SHP77 treated with DMSO at 0.1 percent for 48 hours (cell line): ENCODE measurements around the gene LACRT.
"Not testable (repeated sequence)": the region's sequence is repeated elsewhere in the genome, so short reads cannot be mapped to it uniquely, and the experiment has no call there.

Source experiments
- DNase-seq: peaks from one replicate; lab custom pipeline; 2025; lab: John Stamatoyannopoulos, UW

LACRT gene

GRCh38 chr12:54639112-54639511 lies 4.4 kb upstream of the LACRT start:
- DNase-seq, result not testable (repeated sequence)

- DNase-seq, result no peak
Measured at GRCh38 chr12:54631988-54632728, 2.5 kb downstream of the LACRT start.

DNA sequence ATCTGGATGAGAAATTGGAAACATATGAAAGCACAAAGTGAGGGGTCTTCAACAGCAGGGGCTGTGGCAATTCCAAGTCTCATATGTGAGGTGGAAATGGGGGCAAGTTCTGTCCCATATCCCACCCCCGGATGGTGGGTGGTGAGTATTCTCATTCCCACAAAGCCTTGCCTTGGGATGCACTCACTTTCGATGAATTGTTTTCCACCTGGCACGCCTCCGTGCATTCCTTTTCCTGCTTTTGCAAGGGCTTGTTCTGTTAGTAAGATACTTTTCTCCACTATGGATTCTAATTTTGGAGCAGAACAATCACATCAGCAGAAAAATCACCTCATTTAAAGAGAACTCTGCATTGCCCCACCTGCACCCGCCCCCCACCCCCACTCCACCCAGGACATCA lies 3.1 kb downstream of the LACRT start:
- DNase-seq, result no peak

DNA sequence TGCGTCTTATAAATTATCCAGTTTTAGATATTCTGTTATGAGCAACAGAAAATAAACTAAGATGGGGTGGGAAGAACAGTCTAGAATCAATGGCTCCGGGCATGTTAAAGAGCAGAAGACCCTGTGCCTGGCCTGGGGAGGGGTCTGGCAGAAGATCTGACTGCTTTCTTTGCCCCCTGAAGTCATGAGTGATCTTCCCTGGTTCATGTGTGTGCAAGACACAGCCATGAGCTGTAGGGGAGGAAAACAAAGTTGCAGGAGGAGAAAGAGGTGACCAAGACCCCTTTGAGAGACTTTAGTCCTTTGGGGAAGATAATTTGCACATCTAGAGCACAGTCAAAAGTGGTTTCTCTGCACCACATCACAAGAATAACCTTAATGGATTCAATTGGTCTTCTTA lies 4.8 kb downstream of the LACRT start:
- no peak for DNase-seq

- no peak for DNase-seq
Measured at GRCh38 chr12:54628186-54628846, 6.4 kb downstream of the LACRT start.

- DNase-seq, result no peak
Measured at GRCh38 chr12:54627304-54627703, 7.4 kb downstream of the LACRT start.

DNA sequence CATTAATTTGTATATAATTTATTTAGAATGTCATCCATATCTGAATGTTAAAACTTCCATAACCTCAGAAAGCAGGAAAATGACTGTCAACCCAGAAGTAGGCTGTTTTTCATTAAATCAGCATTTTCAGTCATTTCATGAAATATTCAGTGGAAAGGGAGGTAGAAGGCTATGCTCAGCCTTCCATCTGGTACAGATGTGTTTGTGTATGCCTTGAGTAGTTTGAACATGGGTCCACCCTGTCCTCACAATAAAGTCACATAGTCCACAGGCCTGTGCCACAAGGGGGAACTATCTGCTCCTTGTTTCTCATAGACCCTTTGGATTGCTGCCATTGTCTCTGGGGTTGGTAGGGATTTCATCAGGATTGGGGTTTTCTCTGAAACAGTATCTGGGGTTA lies 9.1 kb downstream of the LACRT start:
- DNase-seq, result no peak

- no peak for DNase-seq
Measured at GRCh38 chr12:54624315-54625279, 10.1 kb downstream of the LACRT start.

DNA sequence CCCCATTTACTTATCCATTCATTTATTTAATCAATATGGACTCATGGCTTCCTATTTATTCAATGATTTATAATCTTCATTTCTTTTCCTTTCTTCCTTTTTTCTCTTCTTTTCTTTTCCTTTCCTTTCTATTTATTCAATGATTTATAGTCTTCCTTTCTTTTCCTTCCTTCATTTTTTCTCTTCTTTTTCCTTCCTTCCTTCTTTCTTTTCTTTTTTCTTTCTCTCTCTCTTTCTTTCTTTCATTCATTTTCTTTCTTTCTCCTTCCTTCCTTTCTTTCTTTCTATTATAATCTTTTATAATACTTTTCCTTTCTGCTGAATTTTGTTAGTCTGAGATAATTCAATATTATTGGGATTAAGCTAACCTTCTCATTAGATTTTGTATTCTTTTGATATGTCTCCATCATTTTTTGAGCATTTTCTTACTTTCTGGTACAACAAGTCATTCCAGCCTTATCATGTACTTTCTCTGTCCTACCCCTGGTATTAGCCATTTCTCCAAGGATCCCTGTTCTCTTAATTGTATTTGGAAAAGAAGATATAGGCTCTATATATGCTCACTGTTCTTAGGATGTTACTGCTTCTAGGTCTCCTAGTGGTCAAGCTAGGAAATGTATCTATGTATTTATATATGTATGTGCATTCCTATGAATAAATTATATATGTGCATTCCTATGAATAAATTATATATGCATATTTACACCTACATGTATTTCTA lies 12.1 kb downstream of the LACRT start:
- no peak for DNase-seq

DNA sequence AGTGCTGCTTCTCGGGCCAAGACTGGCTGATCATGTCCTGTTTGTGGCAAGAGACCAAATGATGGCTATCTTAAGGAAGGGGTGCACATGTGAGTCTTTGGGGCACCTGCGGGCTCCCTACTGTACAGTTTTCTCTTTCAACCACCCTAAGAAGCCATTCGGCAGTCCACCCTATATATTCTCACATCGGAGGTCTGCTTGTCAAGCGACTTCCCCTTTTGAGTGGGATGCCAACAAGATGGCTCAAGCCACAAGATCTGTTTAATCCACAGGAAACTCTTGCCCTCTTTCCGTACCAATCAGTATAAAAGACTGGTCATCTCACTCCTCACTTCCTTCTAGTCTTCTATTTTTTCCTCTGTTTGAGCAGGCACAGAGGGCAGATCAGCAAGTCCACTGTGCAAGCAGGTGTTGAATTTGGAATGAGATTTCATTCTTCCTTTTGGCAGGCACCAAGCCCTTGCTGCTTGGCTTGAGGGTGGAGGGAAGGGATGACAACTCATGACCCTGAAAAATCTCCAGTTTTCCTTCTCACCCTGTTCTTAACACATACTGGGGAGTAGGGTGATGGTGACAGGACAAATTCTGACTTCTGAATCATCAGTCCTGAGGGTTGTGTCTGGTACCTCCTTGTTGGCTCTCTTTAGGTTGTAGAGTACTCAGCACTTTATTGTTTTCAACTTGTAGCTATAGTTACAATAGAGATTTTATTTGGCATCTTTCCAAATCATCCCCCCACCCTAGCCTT lies 17.6 kb downstream of the LACRT start:
- DNase-seq, result no peak

DNA sequence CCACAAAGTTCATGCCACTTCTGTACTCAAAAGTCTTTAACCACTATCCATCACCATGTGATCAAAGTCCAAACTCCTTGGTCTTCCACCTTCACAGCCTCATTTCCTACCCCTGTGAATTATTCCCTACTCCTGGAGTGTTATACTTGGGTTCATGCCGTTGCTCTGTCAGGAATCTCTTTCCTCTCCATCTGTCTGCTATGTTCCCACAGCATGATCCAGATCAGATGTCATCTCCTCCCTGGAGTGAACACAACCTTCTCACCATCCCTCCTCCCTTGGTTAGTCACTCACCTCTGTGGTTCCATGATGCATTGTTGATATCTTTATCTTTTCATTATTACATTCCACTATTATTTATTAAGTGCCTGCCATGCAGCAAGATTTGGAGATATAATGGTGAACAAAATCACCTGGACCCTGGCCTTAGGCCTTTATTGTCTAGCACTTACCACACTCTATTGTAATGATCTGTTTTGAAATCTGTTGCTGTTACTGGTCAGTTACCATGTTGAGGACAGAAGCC lies 22.4 kb downstream of the LACRT start:
- DNase-seq, result no peak

GRCh38 chr12:54611715-54612149 lies 23.0 kb downstream of the LACRT start:
- no peak for DNase-seq

- no peak for DNase-seq
Measured at GRCh38 chr12:54608769-54609168, 25.9 kb downstream of the LACRT start.

GRCh38 chr12:54608156-54608555 lies 26.5 kb downstream of the LACRT start:
- no peak for DNase-seq

DNA sequence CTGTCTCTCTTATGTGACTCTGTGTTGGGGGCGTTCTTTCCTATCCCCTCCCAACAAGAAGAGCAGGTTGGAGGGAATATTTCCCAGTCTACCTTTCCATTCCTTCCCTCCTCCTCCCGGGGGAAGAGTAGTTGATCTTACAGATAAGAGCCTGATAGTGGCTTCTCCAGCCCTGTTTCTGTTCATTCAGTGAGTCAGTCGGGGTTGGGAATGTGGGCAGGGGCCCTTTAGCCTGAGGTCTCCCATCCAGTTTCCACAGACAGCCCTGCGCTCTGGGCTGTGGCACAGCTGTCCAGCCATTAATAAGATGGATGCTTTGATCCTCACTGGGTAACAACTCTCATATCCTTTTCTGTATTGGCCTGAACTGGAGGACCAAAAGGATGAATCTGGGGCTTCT lies 28.1 kb downstream of the LACRT start:
- DNase-seq, result no peak

GRCh38 chr12:54605138-54605970 lies 29.3 kb downstream of the LACRT start:
- DNase-seq, result no peak

- DNase-seq, result no peak
Measured at GRCh38 chr12:54604436-54604835, 30.3 kb downstream of the LACRT start.

DNA sequence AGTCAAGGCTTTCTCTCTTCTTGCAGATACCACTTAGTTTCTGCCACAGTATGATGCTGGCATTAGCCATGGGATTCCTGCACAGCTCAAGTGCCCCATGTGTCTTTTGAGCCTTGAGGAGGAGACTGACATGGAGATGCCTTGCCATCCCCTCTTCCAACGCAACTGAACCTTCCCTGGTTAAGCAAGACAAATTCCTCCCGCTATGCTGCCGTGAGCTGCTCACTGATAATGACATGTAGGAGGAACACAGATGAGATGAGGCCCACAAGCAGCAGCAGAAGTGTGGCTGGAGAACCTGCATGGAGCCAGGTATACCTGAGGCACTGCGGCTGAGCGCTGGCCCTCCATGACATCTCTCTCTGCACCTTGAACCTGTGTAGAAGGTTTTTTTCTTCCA lies 30.8 kb downstream of the LACRT start:
- no peak for DNase-seq

DNA sequence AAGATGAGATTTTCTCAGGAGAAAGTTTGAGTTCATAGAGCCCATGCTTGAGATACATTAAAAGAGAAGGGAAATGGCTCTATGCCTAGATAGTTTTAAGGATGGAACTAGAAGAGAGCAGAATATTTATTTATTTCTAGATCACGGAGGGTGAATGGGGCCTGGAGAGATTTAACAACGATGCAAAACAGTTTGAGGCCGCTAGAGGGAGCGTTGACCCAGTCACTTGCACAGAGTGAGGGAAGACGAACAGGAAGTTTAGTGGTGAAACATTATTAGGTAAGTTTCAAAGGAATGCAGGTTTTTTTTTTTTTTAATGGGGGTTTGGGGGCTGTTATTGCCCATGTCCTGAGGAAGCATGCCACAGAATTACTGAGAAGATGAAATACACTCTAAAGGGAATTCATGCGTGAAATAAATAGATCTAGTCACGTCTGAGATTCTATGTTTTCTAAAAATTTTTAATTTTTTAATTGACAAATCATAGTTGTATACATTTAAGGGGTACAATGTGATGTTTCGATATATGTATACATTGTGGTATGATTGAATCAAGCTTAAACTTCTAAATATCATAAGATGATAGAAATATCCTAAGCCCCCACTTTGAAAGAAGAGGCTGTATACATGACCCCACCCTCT lies 31.4 kb downstream of the LACRT start:
- DNase-seq, result peak; percentile 24

DNA sequence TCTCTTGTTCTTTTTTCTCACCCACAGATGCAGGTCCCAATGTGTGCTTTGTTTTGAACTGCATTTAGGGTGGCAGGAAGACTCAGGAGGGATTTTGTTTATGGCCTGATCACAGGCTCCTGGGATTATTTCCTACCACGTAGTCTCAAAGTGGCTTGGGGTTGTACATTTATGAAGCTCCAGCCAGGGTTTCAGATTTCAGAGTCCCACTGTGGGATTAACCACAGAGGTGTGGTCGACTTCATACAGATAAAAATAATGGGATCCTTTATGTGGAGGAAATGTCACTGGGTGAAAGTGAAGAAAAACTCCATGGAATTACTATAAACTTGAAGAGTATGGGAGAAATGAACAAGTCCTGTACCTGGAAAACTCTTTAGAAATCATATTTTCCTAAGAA lies 32.0 kb downstream of the LACRT start:
- DNase-seq, result no peak
